CD4-positive, alpha-beta T cell treated with Interleukin-10 for 1 hour (primary cell): Measurements from ENCODE around the gene ACTR3.

Source experiments
- DNase-seq: peaks from one replicate; pipeline ENCODE4 v3.0.0-alpha.2; 2020

The ACTR3 gene

DNA sequence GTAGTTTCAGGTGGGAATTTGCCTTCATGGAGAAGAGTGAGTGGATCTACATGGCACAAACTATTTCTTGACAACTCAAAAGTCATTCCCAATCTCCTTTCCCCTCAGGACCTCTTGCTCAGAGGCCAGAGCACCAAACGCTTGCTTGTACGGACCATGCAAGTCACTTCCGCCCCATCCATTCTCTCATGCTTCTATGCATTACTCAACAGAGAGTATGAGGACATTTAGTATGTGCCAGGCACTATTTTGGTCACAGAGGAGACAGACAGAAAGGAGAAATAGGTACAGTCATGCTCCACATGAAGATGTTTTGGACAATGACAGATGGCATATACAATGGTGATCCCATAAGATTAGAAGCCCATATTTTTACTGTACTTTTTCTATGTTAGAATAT lies 117.5 kb downstream of the ACTR3 start:
- DNase-seq: no peak

DNA sequence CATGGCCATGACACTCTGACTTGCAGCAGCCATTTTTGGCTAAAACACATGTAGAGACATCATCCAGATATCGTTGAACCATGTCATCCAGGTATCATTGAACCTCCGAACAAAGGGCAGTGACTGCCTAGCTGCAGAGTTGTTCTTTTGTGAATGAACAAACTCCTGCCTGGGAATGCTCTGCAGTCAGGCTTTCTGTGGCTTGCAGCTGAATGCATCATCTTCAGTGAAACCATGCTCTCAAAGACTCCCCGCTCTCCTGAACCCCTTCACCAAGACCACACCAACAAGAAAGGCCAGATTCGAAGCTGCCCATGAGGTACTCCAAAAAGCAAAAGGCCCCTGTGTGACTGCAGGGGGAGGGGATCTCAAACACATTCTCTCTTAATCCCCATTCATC lies 118.8 kb downstream of the ACTR3 start:
- no peak for DNase-seq

DNA sequence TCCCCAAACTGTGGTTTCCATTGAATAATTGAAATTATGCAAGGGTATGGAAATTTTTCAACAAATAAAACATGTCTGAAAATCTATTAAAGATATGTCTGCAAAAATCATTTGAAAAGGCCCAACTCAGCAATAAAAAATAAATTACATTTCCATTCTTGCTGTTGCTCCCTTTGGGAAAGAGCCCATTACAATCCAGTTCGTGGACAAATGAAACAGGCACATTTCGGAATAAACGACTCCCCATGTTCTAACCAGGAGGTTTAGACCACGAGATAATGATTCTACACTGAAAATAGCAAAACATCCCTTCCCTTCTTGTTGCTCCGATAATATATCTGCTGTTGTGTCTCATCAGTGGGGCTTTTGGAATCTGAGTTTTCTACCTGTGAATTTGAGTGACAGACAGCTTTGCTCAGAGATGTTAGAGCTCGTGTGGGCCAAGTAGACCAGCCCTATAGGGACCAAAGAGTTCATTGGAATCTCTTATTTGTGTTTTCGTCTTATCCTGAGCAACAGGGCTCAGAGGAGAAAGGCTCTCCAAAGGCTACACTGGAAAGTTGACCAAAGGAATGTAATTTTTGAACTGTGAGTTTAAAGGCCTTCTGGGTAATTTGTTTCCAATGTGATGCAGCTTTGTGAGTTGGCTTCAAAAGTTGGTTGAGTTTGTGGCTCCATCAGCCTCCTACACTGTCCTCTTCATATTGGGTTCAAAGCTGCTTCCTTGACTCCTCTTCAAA lies 119.5 kb downstream of the ACTR3 start:
- no peak for DNase-seq

DNA sequence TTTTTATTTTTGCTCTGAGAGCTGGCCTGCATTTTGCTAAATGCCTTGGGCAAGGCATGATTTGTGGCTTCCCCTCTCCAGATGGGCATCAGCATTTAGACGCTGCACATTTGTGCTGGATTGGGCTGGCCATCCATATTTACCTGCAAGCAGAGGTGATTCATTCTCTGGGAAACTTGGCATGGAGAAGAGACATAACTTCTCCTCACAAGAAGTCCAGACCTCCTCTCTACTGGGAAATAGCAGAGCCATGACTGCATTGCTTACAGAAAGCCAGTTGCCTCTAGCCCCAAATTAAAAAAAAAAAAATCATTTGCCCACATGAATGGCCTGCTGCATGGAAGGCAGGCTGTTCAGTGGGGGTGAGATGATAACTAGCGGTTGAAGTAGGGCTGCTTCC lies 120.1 kb downstream of the ACTR3 start:
- no peak for DNase-seq

- no peak for DNase-seq
Observed at GRCh38 chr2:114011713-114012112, 121.8 kb downstream of the ACTR3 start.
